HEK293T (cell line): Measurements from ENCODE around the gene GALC.

Source experiments
- ARNT ChIP-seq: fragments of 450-650 bp; IDR thresholded peaks from 2 replicates; pipeline ENCODE4 v1.6.1; 2017; ENCODE audit warnings: mild to moderate bottlenecking
- BHLHE40 ChIP-seq: fragments of 450-650 bp; IDR thresholded peaks from 2 replicates; pipeline ENCODE4 v1.6.1; 2016; ENCODE audit warnings: mild to moderate bottlenecking, moderate library complexity, borderline replicate concordance
- CTBP1 ChIP-seq: fragments of 450-650 bp; IDR thresholded peaks from 2 replicates; pipeline ENCODE4 v1.6.1; 2016; ENCODE audit warnings: borderline replicate concordance
- ELF4 ChIP-seq: fragments of 450-650 bp; IDR thresholded peaks from 2 replicates; pipeline ENCODE4 v1.6.1; 2017; ENCODE audit warnings: antibody characterized with exemption
- FOXA1 ChIP-seq: fragments of 450-650 bp; IDR thresholded peaks from 2 replicates; pipeline ENCODE4 v1.6.1; 2016; ENCODE audit warnings: mild to moderate bottlenecking
- FOXK2 ChIP-seq: fragments of 450-650 bp; IDR thresholded peaks from 2 replicates; pipeline ENCODE4 v1.6.1; 2016; ENCODE audit warnings: mild to moderate bottlenecking
- FOXM1 ChIP-seq: fragments of 450-650 bp; IDR thresholded peaks from 2 replicates; pipeline ENCODE4 v1.6.1; 2017; ENCODE audit warnings: mild to moderate bottlenecking, borderline replicate concordance
- HDGF ChIP-seq: fragments of 450-650 bp; IDR thresholded peaks from 2 replicates; pipeline ENCODE4 v1.6.1; 2017; ENCODE audit warnings: antibody characterized with exemption, borderline replicate concordance
- L3MBTL2 ChIP-seq: fragments of 450-650 bp; conservative IDR thresholded peaks from 2 replicates; pipeline ENCODE4 v1.6.1; 2016; ENCODE audit warnings: mild to moderate bottlenecking
- LEF1 ChIP-seq: fragments of 450-650 bp; IDR thresholded peaks from 2 replicates; pipeline ENCODE4 v1.6.1; 2017; ENCODE audit warnings: mild to moderate bottlenecking, borderline replicate concordance
- NFRKB ChIP-seq: fragments of 450-650 bp; IDR thresholded peaks from 2 replicates; pipeline ENCODE4 v1.6.1; 2016; ENCODE audit warnings: mild to moderate bottlenecking, moderate library complexity
- PKNOX1 ChIP-seq: fragments of 450-650 bp; IDR thresholded peaks from 2 replicates; pipeline ENCODE4 v1.6.1; 2016
- SP1 ChIP-seq: fragments of 450-650 bp; IDR thresholded peaks from 2 replicates; pipeline ENCODE4 v1.6.1; 2017
- SUZ12 ChIP-seq: fragments of 450-650 bp; IDR thresholded peaks from 2 replicates; pipeline ENCODE4 v1.6.1; 2016; ENCODE audit warnings: mild to moderate bottlenecking

- no peak for TF ChIP-seq FOXM1
- no peak for TF ChIP-seq L3MBTL2
- no peak for TF ChIP-seq SP1
- TF ChIP-seq FOXK2, result no peak
- TF ChIP-seq BHLHE40, result no peak
- no peak for TF ChIP-seq FOXA1
- TF ChIP-seq CTBP1, result no peak
- no peak for TF ChIP-seq ARNT
- no peak for TF ChIP-seq PKNOX1
- TF ChIP-seq SUZ12, result no peak
- no peak for TF ChIP-seq HDGF
- TF ChIP-seq ELF4, result no peak
- TF ChIP-seq LEF1, result no peak
- TF ChIP-seq NFRKB, result no peak
These were observed 10.4 kb upstream of the GALC start for GRCh38 chr14:88003425-88003824.
